ENCODE results near the gene NOSIP. TPM values are rescaled to one million over a fixed set of nuclear protein-coding genes. Genes with fewer than 3 reads are reported as not detected.

Gene NOSIP
- total RNA-seq, 4 donors from 2014 or later, result 73.4 to 86.7 (median 80.9) TPM

- TF ChIP-seq POLR2A (IDR thresholded peaks at IDR 0.05), result no peak
- no peak for TF ChIP-seq CTCF (IDR thresholded peaks at IDR 0.05)
- Histone ChIP-seq H3K4me1 (no peaks in the 10 kb centered on the region), H3K4me3 (no peak overlapping the region), H3K36me3 (peaks cover 0 to 76% (median 0%) of the 10 kb centered on the region in 3 donors), H3K27ac (no peak overlapping the region), H3K27me3 (no peaks in the 10 kb centered on the region), H3K9me3 (no peaks in the 10 kb centered on the region)
- no peak for DNase-seq
These were observed 36.6 kb upstream of the NOSIP start for GRCh38 chr19:49616945-49617344.

GRCh38 chr19:49616532-49616931 is 36.2 kb upstream of the NOSIP start:
- TF ChIP-seq POLR2A (IDR thresholded peaks at IDR 0.05) (no peak), CTCF (IDR thresholded peaks at IDR 0.05) (no peak)
- Histone ChIP-seq H3K36me3 (peaks cover 0 to 73% (median 0%) of the 10 kb centered on the region in 3 donors), H3K4me3 (no peak overlapping the region), H3K27me3 (no peaks in the 10 kb centered on the region), H3K4me1 (no peaks in the 10 kb centered on the region), H3K9me3 (no peaks in the 10 kb centered on the region), H3K27ac (no peak overlapping the region)
- no peak for DNase-seq

- Histone ChIP-seq H3K27me3 (no peaks in the 10 kb centered on the region), H3K4me3 (no peak overlapping the region), H3K9me3 (no peaks in the 10 kb centered on the region), H3K36me3 (peaks cover 0 to 71% (median 0%) of the 10 kb centered on the region in 3 donors), H3K27ac (no peak overlapping the region), H3K4me1 (no peaks in the 10 kb centered on the region)
- no peak for DNase-seq
- TF ChIP-seq POLR2A (IDR thresholded peaks at IDR 0.05) (no peak), CTCF (IDR thresholded peaks at IDR 0.05) (no peak)
These were observed 35.5 kb upstream of the NOSIP start for GRCh38 chr19:49615861-49616260.

GRCh38 chr19:49614096-49614833 is 33.9 kb upstream of the NOSIP start:
- peaks cover 0 to 72% (median 0%) of the 10 kb centered on the region in 3 donors for H3K36me3 ChIP-seq
- no peak overlapping the region for H3K27ac ChIP-seq
- H3K4me1 ChIP-seq, result no peaks in the 10 kb centered on the region
- DNase-seq, result no peak
- H3K9me3 ChIP-seq, result no peaks in the 10 kb centered on the region
- TF ChIP-seq POLR2A (IDR thresholded peaks at IDR 0.05) (no peak), CTCF (IDR thresholded peaks at IDR 0.05) (no peak)
- no peaks in the 10 kb centered on the region for H3K27me3 ChIP-seq
- no peak overlapping the region for H3K4me3 ChIP-seq

GRCh38 chr19:49613374-49613773 is 33.0 kb upstream of the NOSIP start:
- Histone ChIP-seq H3K4me1 (no peaks in the 10 kb centered on the region), H3K27ac (no peak overlapping the region), H3K27me3 (no peaks in the 10 kb centered on the region), H3K36me3 (peaks cover 0 to 76% (median 0%) of the 10 kb centered on the region in 3 donors), H3K9me3 (no peaks in the 10 kb centered on the region), H3K4me3 (no peak overlapping the region)
- TF ChIP-seq CTCF (IDR thresholded peaks at IDR 0.05) (no peak), POLR2A (IDR thresholded peaks at IDR 0.05) (no peak)
- DNase-seq, result no peak
